HCT116 (cell line): ENCODE data around the gene RFX1.

Experiments
- POLR2A ChIP-seq: IDR thresholded peaks from 2 replicates; pipeline ENCODE4 v1.7.0; 2011; ENCODE audit warnings: borderline replicate concordance; ENCODE audit not compliant: insufficient read depth, insufficient read length; ENCODE audit errors: extremely low read depth
- ZBTB33 ChIP-seq: IDR thresholded peaks from 2 replicates; pipeline ENCODE4 v1.6.1; 2011; ENCODE audit warnings: mild to moderate bottlenecking, low read length, moderate library complexity; ENCODE audit not compliant: insufficient replicate concordance; ENCODE audit errors: extremely low read depth
- TF ChIP-seq, protein P1 (sequence below), 3 experiments: fragments of 200-600 bp in 1 of 3; sonication (generic) in 1 of 3; IDR thresholded peaks in 2 of 3; conservative IDR thresholded peaks in 1 of 3; 2 replicates each; pipeline ENCODE4 v1.5.1; 2012 to 2017; ENCODE audit warnings: low read depth in 2 of 3, low read length in 2 of 3, antibody characterized with exemption in 1 of 3, borderline replicate concordance in 1 of 3, control low read depth in 1 of 3, mild to moderate bottlenecking in 1 of 3, mixed read lengths in 1 of 3, mixed run types in 1 of 3, moderate library complexity in 1 of 3; ENCODE audit not compliant: insufficient read depth in 1 of 3

DNA sequence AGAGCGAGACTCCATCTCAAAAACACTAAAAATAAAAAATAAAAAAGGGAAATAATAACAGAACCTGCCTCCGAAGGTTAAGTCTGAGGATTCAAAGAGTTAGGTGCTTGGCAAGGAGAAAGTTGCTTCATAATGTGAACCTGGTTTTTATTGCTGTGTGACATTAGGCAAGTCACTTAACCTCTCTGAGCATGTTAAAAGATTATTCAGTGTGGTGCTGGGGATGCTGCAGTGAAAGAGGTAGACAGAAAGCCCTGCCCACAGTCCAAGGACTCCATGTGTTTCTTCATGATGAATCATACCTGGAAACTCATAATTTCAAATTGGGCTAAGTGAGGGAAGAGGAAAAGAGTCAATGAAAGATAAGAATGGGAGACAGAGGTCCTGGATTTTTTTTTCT is 27.8 kb upstream of the RFX1 start:
- no peak for TF ChIP-seq POLR2A
- no peak for TF ChIP-seq ZBTB33
- TF ChIP-seq, protein P1, sequence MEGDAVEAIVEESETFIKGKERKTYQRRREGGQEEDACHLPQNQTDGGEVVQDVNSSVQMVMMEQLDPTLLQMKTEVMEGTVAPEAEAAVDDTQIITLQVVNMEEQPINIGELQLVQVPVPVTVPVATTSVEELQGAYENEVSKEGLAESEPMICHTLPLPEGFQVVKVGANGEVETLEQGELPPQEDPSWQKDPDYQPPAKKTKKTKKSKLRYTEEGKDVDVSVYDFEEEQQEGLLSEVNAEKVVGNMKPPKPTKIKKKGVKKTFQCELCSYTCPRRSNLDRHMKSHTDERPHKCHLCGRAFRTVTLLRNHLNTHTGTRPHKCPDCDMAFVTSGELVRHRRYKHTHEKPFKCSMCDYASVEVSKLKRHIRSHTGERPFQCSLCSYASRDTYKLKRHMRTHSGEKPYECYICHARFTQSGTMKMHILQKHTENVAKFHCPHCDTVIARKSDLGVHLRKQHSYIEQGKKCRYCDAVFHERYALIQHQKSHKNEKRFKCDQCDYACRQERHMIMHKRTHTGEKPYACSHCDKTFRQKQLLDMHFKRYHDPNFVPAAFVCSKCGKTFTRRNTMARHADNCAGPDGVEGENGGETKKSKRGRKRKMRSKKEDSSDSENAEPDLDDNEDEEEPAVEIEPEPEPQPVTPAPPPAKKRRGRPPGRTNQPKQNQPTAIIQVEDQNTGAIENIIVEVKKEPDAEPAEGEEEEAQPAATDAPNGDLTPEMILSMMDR (IDR thresholded peaks at IDR 0.05 in 2 of 3, conservative IDR thresholded peaks at IDR 0.05 in 1 of 3; ENCODE audit: borderline replicate concordance in 1 of 3, insufficient read depth in 1 of 3, low read depth in 2 of 3, low read length in 2 of 3), result no peak
